Left lung (tissue), 10 donors: ENCODE data around the gene ZDHHC24. TPM values are rescaled to one million over a fixed set of nuclear protein-coding genes. Genes with fewer than 3 reads are reported as not detected.

ENCODE experiments used
- ATAC-seq: fragments of 200-7000 bp; cut with Tn5 transposase; one replicate; pipeline ENCODE4 v1.9.1; 2020; ENCODE audit warnings: moderate library complexity
- DNase-seq, 4 donors: peaks; one replicate each; pipeline ENCODE4 v3.0.0-alpha.2; 2013 to 2020
- H3K27ac ChIP-seq, 2 donors: fragments of 200-600 bp; sonication (generic) in 1 of 2; one replicate each; pipeline versions ENCODE4 v1.5.0 to v1.8.0; 2020 to 2021
- H3K27me3 ChIP-seq, 2 donors: fragments of 200-600 bp; sonication (generic) in 1 of 2; one replicate each; pipeline versions ENCODE4 v1.5.0 to v1.8.0; 2020 to 2021
- H3K36me3 ChIP-seq, 2 donors: fragments of 200-600 bp; sonication (generic) in 1 of 2; one replicate each; pipeline versions ENCODE4 v1.5.0 to v1.8.0; 2020 to 2021
- H3K4me1 ChIP-seq, 2 donors: fragments of 200-600 bp; one replicate each; pipeline ENCODE4 v1.8.0; 2021
- H3K4me3 ChIP-seq, 2 donors: fragments of 200-600 bp; sonication (generic) in 1 of 2; one replicate each; pipeline versions ENCODE4 v1.5.0 to v1.8.0; 2020 to 2021; ENCODE audit warnings: mild to moderate bottlenecking in 1 of 2
- H3K9me3 ChIP-seq, 2 donors: fragments of 200-600 bp; sonication (generic) in 1 of 2; one replicate each; pipeline versions ENCODE4 v1.5.0 to v1.8.0; 2020 to 2021
- intact Hi-C, 2 donors: fragments of 100-400 bp; cut with DNase I; formaldehyde crosslinking; loops; one replicate each; pipeline versions ENCODE4 v1.11.2 to v1.14.2; 2022
- polyA plus RNA-seq, 6 donors: library from polyadenylated mRNA; unstranded; fragments of 120-200 nt; gene quantifications; one replicate each; pipeline ENCODE4 v1.2.1, GENCODE V29; 2013; ENCODE audit not compliant: insufficient read length in 6 of 6
- total RNA-seq, 2 donors: library from RNA; stranded (reverse); fragmentation: NEBNext Ultra II Directional; extraction: Animal tissue kit (Norgen Biotek cat#: 25700); gene quantifications; one replicate each; pipeline ENCODE4 v1.2.1, GENCODE V29; 2021
- TF ChIP-seq, protein P1 (sequence below), 2 donors: fragments of 200-600 bp; sonication (generic) in 1 of 2; IDR thresholded peaks; one replicate each; pipeline versions ENCODE4 v1.5.0 to v1.8.0; 2021; ENCODE audit warnings: antibody characterized with exemption in 2 of 2
- donor health status: DM: no; HTN: yes; CAD: no.
- donor health status: DM: no; HTN: no; CAD: no.

The ZDHHC24 gene
- total and polyA plus RNA-seq, 8 donors: 4.7 to 17.0 (median 5.8) TPM

DNA sequence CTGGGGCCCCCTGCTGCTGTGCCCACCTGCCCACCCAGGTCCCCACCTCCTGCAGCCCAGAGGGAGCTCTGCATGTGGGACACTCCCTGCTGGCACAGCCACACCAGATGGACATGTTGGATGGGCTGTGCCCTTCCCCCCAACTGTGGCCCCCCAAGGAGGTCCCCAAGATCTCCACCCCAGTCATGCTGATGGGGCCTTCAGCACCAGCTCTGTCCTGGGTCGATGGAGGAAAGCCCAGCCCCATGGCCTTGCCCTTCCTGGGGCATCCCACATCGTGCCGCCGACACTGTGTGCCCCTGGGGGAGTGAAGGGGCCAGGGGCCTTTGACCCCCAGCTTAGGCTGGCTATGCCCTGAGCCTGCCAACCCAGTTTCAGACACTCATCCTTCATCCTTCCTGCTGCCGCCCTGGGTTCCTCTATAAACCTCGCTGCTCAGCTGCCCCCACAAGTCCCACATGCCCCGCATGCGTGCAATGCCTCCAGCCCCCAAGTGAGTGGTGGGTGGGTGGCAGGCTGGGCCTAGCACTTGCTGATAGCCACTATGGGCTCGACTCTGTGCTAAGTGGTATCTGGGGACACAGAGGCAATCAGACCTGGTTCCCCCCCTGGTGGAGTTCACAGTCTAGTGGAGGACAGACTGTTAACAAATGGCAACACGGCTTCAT is 69.5 kb downstream of the ZDHHC24 start:
- TF ChIP-seq, protein P1, sequence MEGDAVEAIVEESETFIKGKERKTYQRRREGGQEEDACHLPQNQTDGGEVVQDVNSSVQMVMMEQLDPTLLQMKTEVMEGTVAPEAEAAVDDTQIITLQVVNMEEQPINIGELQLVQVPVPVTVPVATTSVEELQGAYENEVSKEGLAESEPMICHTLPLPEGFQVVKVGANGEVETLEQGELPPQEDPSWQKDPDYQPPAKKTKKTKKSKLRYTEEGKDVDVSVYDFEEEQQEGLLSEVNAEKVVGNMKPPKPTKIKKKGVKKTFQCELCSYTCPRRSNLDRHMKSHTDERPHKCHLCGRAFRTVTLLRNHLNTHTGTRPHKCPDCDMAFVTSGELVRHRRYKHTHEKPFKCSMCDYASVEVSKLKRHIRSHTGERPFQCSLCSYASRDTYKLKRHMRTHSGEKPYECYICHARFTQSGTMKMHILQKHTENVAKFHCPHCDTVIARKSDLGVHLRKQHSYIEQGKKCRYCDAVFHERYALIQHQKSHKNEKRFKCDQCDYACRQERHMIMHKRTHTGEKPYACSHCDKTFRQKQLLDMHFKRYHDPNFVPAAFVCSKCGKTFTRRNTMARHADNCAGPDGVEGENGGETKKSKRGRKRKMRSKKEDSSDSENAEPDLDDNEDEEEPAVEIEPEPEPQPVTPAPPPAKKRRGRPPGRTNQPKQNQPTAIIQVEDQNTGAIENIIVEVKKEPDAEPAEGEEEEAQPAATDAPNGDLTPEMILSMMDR (IDR thresholded peaks at IDR 0.05): no peak
- Histone ChIP-seq H3K9me3 (no peaks in the 10 kb centered on the region), H3K4me3 (no peak overlapping the region), H3K27ac (no peak overlapping the region), H3K4me1 (peaks cover 5 to 24% of the 10 kb centered on the region in 2 donors), H3K27me3 (no peaks in the 10 kb centered on the region), H3K36me3 (peaks cover 0 to 44% of the 10 kb centered on the region in 2 donors)
- intact Hi-C loops: no loop called here
- no peak for DNase-seq
- ATAC-seq: no peak

DNA sequence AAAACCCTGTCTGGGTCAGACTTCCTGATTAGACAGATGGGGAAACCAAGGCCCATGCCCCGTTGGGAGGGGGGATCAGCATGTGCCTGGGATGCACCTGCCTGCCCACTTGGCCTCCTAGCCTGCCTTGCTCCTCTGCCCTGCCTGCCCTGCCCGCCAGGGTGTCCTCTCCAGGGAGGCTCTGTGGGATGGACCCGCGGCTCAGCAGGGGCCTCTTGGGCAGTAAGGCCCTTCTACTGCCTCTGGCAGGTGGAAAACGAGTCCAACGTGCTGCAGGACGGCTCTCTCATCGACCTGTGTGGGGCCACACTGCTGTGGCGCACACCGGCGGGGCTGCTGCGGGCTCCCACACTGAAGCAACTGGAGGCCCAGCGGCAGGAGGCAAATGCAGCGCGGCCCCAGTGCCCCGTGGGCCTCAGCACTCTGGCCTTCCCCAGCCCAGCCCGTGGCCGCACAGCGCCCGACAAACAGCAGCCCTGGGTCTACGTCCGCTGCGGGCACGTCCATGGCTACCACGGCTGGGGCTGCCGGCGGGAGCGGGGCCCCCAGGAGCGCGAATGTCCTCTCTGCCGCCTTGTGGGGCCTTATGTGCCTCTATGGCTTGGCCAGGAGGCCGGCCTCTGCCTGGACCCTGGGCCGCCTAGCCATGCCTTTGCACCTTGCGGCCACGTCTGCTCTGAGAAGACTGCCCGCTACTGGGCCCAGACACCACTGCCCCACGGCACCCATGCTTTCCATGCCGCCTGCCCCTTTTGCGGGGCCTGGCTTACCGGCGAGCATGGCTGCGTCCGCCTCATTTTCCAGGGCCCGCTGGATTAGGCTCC is 70.3 kb downstream of the ZDHHC24 start:
- no peak for DNase-seq
- H3K4me1 ChIP-seq: peaks cover 5 to 16% of the 10 kb centered on the region in 2 donors
- TF ChIP-seq, protein P1 (IDR thresholded peaks at IDR 0.05): no peak

DNA sequence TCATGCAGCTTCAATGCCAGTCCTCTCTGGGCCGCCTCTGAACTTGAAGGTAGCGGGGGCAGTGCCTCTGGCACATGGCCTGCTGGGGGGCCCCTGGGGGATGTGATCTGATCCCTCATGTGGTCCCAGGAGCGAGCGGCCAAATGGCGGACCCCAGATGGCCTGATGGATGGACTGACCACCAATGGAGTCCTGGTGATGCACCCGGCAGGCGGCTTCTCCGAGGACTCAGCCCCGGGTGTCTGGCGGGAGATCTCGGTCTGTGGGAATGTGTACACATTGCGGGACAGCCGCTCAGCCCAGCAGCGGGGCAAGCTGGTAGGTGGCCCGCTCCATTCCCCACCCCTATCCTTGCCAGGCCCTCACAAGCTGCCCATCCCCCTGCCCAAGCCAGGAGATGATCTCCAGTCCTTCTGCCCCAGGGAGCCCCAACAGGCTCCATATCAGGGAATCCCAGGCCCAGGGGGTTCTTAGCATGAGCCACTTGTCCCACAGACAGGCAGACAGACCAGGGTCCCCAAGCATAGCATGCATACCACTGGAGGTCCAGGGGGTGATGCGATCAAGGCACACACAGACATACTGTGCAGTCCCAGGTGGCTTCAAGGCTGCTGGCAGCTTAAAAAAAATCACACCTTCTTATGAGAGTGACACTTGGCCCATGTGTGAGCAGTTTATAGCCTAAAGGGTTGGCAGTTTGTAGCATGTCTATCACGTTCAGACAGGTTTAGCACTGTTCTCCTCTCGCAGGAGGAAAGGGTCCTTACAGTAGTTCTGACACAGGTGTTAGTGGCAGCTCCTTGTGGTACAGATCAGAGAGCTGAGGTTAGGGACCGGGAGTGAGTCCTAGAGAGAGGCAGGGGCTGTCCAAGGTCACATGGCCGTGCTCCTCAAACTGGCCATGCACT is 72.0 kb downstream of the ZDHHC24 start:
- TF ChIP-seq, protein P1 (IDR thresholded peaks at IDR 0.05): no peak
- DNase-seq: no peak
- H3K27me3 ChIP-seq: no peaks in the 10 kb centered on the region
- no peak for ATAC-seq
- H3K9me3 ChIP-seq: no peaks in the 10 kb centered on the region
- peaks cover under 1 to 5% of the 10 kb centered on the region in 2 donors for H3K4me1 ChIP-seq
- peaks cover 0 to 44% of the 10 kb centered on the region in 2 donors for H3K36me3 ChIP-seq
- intact Hi-C loops: no loop called here
- H3K27ac ChIP-seq: no peak overlapping the region
- H3K4me3 ChIP-seq: no peak overlapping the region

More for the DNA sequence above, 70.3 kb downstream of the ZDHHC24 start:
- no peaks in the 10 kb centered on the region for H3K9me3 ChIP-seq
- H3K36me3 ChIP-seq: peaks cover 0 to 44% of the 10 kb centered on the region in 2 donors
- no peak for ATAC-seq
- no peaks in the 10 kb centered on the region for H3K27me3 ChIP-seq
- no peak overlapping the region for H3K4me3 ChIP-seq
- intact Hi-C loops: no loop called here
- H3K27ac ChIP-seq: no peak overlapping the region

DNA sequence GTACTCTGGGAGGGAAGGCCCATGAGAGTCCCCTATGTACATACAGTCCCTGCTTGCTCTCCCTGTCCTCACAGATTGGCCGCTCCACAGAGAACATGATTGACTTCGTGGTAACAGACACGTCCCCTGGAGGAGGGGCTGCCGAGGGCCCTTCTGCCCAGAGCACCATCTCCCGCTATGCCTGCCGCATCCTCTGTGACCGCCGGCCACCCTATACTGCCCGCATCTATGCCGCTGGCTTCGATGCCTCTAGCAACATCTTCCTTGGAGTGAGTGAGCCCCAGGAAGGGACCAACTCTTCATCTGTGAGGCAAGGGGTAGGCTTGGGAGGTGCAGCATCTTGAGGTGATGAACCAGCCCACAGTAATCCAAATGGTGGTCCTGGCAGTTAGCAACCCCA is 72.7 kb downstream of the ZDHHC24 start:
- H3K9me3 ChIP-seq: no peaks in the 10 kb centered on the region
- no peaks in the 10 kb centered on the region for H3K27me3 ChIP-seq
- no peak for ATAC-seq
- H3K27ac ChIP-seq: no peak overlapping the region
- H3K36me3 ChIP-seq: peaks cover 0 to 44% of the 10 kb centered on the region in 2 donors
- intact Hi-C loops: no loop called here
- TF ChIP-seq, protein P1 (IDR thresholded peaks at IDR 0.05): no peak
- DNase-seq: no peak
- peaks cover 0 to 4% of the 10 kb centered on the region in 2 donors for H3K4me1 ChIP-seq
- no peak overlapping the region for H3K4me3 ChIP-seq
